Measurements from ENCODE around the gene RND1. TPM values are rescaled to one million over a fixed set of nuclear protein-coding genes. Genes with fewer than 3 reads are reported as not detected.

Gene RND1
- total RNA-seq, 5 donors from 2014 or later (not counting 1 experiment from before 2014, with no cell fraction given) = 2.6 to 10.5 (median 5.0) TPM

DNA sequence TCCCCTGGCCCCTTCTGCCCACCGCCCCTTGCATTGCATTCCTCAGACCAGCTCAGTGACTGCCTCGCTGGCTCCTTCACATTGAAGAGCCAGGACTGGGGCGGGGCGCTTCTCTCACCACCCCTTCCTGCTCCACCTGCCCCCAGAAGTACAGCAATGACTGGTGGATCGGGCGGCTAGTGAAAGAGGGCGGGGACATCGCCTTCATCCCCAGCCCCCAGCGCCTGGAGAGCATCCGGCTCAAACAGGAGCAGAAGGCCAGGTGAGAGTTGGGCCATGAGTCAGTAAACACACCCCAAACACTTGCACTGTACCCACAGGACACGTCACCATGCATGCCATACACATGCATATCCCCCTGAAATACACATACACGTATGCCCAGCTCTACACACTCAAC lies 41.6 kb downstream of the RND1 start:
- no peak overlapping the region for H3K4me3 Mint-ChIP-seq
- H3K27ac Mint-ChIP-seq = no peak overlapping the region
- ChIA-PET CTCF (no interaction called here), POLR2A (no interaction called here)
- peaks cover 5 to 12% of the 10 kb centered on the region in 2 donors for H3K36me3 ChIP-seq (ENCODE audit: control insufficient read depth in 2 of 2, extremely low read depth in 1 of 2, insufficient read depth in 1 of 2, low read length in 1 of 2)
- H3K27ac ChIP-seq (ENCODE audit: low read length) = no peak overlapping the region
- no peak overlapping the region for H3K4me3 ChIP-seq (ENCODE audit: control insufficient read depth in 1 of 2, extremely low read depth in 1 of 2, low read length in 1 of 2)
- peaks cover 4 to 9% (median 7%) of the 10 kb centered on the region in 3 donors for H3K4me1 Mint-ChIP-seq
- peaks cover 0 to 9% of the 10 kb centered on the region in 2 experiments for H3K4me1 ChIP-seq (ENCODE audit: control insufficient read depth in 1 of 2, extremely low read depth in 1 of 2, insufficient read depth in 2 of 2, low read length in 2 of 2)
- H3K9me3 Mint-ChIP-seq = no peaks in the 10 kb centered on the region
- no peaks in the 10 kb centered on the region for H3K27me3 ChIP-seq (replicated peaks in 1 of 2; ENCODE audit: control insufficient read depth in 2 of 2, extremely low read depth in 1 of 2, insufficient read depth in 2 of 2, low read length in 1 of 2)
- no peaks in the 10 kb centered on the region for H3K27me3 Mint-ChIP-seq
- H3K36me3 Mint-ChIP-seq = no peaks in the 10 kb centered on the region
- ATAC-seq (replicated peaks in 1 of 4) (peak in 3 of 4 experiments; percentile 11 to 43 (median 41)), DNase-seq (peak in 8 of 35 experiments; percentile 6 to 32 (median 17))
- 70% methylated on average over 11 of the region's 12 CpGs for WGBS (ENCODE audit: insufficient coverage)
- no peaks in the 10 kb centered on the region for H3K9me3 ChIP-seq

DNA sequence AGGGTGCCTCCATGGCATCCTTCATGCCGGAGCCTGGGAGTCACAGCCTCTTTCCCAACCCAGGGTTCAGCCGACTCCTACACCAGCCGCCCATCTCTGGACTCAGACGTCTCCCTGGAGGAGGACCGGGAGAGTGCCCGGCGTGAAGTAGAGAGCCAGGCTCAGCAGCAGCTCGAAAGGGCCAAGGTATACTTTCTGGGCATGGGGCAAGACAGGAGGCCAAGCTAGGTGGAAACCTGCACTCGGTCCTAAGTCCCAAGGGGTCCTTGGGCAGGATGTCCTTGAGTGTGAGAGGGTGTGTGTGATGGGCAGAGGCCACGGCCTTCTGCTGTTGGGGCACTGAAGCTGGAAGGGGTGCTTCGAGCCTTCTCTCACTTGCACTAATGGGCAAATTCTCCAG lies 42.4 kb downstream of the RND1 start:
- DNase-seq (no peak), ATAC-seq (replicated peaks in 1 of 4) (no peak)
- H3K27ac Mint-ChIP-seq = peak overlapping the region in 1 of 2 donors; percentile 16
- H3K27me3 Mint-ChIP-seq = no peaks in the 10 kb centered on the region
- Histone ChIP-seq H3K9me3 (no peaks in the 10 kb centered on the region), H3K4me1 (ENCODE audit: control insufficient read depth in 1 of 2, extremely low read depth in 1 of 2, insufficient read depth in 2 of 2, low read length in 2 of 2) (peaks cover 0 to 13% of the 10 kb centered on the region in 2 experiments), H3K36me3 (ENCODE audit: control insufficient read depth in 2 of 2, extremely low read depth in 1 of 2, insufficient read depth in 1 of 2, low read length in 1 of 2) (peaks cover 0 to 4% of the 10 kb centered on the region in 2 donors), H3K27ac (ENCODE audit: low read length) (no peak overlapping the region), H3K4me3 (ENCODE audit: control insufficient read depth in 1 of 2, extremely low read depth in 1 of 2, low read length in 1 of 2) (no peak overlapping the region), H3K27me3 (replicated peaks in 1 of 2; ENCODE audit: control insufficient read depth in 2 of 2, extremely low read depth in 1 of 2, insufficient read depth in 2 of 2, low read length in 1 of 2) (no peaks in the 10 kb centered on the region)
- no peak overlapping the region for H3K4me3 Mint-ChIP-seq
- WGBS (ENCODE audit: insufficient coverage) = 83% methylated on average over 10 of the region's 11 CpGs
- POLR2A ChIA-PET = no interaction called here
- H3K36me3 Mint-ChIP-seq = no peaks in the 10 kb centered on the region
- CTCF ChIA-PET = no interaction called here
- peaks cover 8 to 13% (median 9%) of the 10 kb centered on the region in 3 donors for H3K4me1 Mint-ChIP-seq
- no peaks in the 10 kb centered on the region for H3K9me3 Mint-ChIP-seq

DNA sequence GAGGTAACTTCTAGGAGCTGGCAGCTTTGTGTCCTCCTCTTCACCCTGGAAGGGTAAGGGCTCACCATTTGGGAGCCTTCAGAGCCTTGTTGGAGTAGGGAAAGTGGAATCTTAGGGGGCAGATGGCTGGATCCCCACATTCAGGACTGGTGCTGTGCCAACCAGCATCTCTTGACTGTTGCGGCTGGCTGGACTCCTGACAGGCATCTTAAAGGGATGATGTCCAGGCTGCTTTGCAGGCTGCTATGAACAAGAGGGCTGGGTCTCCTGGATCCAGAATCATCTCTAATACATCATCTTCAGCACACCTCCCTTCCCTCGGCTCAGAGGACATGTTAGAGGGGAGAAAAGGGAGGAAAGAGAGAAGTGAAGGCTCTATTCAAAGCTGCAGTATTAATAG lies 43.0 kb downstream of the RND1 start:
- Histone ChIP-seq H3K4me3 (ENCODE audit: control insufficient read depth in 1 of 2, extremely low read depth in 1 of 2, low read length in 1 of 2) (no peak overlapping the region), H3K9me3 (no peaks in the 10 kb centered on the region), H3K36me3 (ENCODE audit: control insufficient read depth in 2 of 2, extremely low read depth in 1 of 2, insufficient read depth in 1 of 2, low read length in 1 of 2) (peaks cover 0 to 3% of the 10 kb centered on the region in 2 donors), H3K27me3 (replicated peaks in 1 of 2; ENCODE audit: control insufficient read depth in 2 of 2, extremely low read depth in 1 of 2, insufficient read depth in 2 of 2, low read length in 1 of 2) (peaks cover 0 to 3% of the 10 kb centered on the region in 2 experiments), H3K4me1 (ENCODE audit: control insufficient read depth in 1 of 2, extremely low read depth in 1 of 2, insufficient read depth in 2 of 2, low read length in 2 of 2) (peaks cover 0 to 17% of the 10 kb centered on the region in 2 experiments), H3K27ac (ENCODE audit: low read length) (no peak overlapping the region)
- DNase-seq (no peak), ATAC-seq (replicated peaks in 1 of 4) (no peak)
- no peaks in the 10 kb centered on the region for H3K27me3 Mint-ChIP-seq
- peak overlapping the region in 1 of 2 donors; percentile 74 for H3K27ac Mint-ChIP-seq
- H3K4me3 Mint-ChIP-seq = no peak overlapping the region
- no peaks in the 10 kb centered on the region for H3K36me3 Mint-ChIP-seq
- ChIA-PET CTCF (no interaction called here), POLR2A (no interaction called here)
- 100% methylated on average over 1 of the region's 2 CpGs for WGBS (ENCODE audit: insufficient coverage)
- no peaks in the 10 kb centered on the region for H3K9me3 Mint-ChIP-seq
- H3K4me1 Mint-ChIP-seq = peaks cover 10 to 16% (median 13%) of the 10 kb centered on the region in 3 donors

DNA sequence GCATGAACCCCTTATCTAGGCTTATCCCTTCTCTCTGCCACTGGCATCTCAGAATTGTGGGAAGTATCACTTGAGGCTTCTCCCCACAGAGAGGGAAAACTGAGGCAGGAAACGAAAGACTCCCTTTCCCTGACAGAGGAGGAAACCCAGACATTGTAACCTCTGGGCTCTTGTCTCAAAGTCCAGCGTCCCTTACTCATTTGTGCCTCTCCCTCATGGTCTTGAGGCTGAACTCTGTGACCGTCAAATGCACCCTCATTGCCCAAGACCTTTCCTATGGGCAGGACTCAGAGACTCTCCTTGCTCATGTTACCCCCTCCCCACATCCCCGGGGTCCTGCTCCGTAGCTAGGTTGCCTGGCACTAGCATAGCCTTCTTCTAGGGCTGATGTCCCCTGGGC lies 43.5 kb downstream of the RND1 start:
- Histone ChIP-seq H3K4me1 (ENCODE audit: control insufficient read depth in 1 of 2, extremely low read depth in 1 of 2, insufficient read depth in 2 of 2, low read length in 2 of 2) (peaks cover 2 to 23% of the 10 kb centered on the region in 2 experiments), H3K4me3 (ENCODE audit: control insufficient read depth in 1 of 2, extremely low read depth in 1 of 2, low read length in 1 of 2) (no peak overlapping the region), H3K9me3 (no peaks in the 10 kb centered on the region), H3K27ac (ENCODE audit: low read length) (no peak overlapping the region), H3K36me3 (ENCODE audit: control insufficient read depth in 2 of 2, extremely low read depth in 1 of 2, insufficient read depth in 1 of 2, low read length in 1 of 2) (peaks cover 0 to under 1% of the 10 kb centered on the region in 2 donors), H3K27me3 (replicated peaks in 1 of 2; ENCODE audit: control insufficient read depth in 2 of 2, extremely low read depth in 1 of 2, insufficient read depth in 2 of 2, low read length in 1 of 2) (peaks cover 0 to 8% of the 10 kb centered on the region in 2 experiments)
- Mint-ChIP-seq H3K36me3 (no peaks in the 10 kb centered on the region), H3K4me1 (peaks cover 16 to 22% (median 17%) of the 10 kb centered on the region in 3 donors), H3K27ac (peak overlapping the region in 1 of 2 donors; percentile 74), H3K9me3 (no peaks in the 10 kb centered on the region), H3K4me3 (no peak overlapping the region), H3K27me3 (no peaks in the 10 kb centered on the region)
- CTCF ChIA-PET = no interaction called here
- ATAC-seq (replicated peaks in 1 of 4) = no peak
- POLR2A ChIA-PET = no interaction called here
- 60% methylated on average over 1 of the region's 5 CpGs for WGBS (ENCODE audit: insufficient coverage)
- no peak for DNase-seq

DNA sequence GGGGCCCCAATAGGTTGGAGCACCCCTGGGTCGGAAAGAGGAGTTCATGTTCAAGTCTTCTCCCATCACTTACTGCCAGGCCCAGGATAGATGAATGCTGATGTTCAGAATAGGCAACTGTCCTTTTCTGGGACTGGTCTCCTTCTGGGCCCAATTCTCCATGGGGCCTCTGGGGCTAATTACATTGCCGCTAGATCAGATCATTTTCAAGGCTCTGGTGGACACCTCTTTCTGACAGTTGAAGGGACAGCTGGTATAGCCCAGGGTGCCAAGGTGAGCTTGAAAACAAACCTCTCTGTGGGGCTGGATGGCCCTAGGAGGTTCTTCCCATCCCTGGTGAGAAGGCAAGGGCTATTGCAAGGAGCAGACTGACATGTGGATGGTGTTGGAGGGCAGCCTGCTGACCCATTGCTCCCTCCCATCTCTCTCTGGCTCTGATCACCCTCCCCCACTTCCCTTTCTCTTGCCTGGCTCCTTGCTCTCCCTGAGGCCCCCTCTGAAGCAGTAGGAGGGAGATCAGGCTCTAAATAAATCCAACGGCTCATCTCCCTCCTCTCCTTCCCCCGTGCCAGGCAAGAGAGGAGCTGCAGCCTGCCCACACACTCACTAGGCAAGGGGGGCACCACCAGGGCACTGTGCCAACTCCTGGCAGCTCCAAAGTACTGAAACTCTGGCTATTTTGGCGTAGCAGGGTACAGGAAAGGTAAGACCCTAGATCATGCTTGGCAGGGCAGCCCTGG lies 45.5 kb downstream of the RND1 start:
- Histone ChIP-seq H3K36me3 (ENCODE audit: control insufficient read depth in 2 of 2, extremely low read depth in 1 of 2, insufficient read depth in 1 of 2, low read length in 1 of 2) (no peaks in the 10 kb centered on the region), H3K27me3 (replicated peaks in 1 of 2; ENCODE audit: control insufficient read depth in 2 of 2, extremely low read depth in 1 of 2, insufficient read depth in 2 of 2, low read length in 1 of 2) (peaks cover 0 to 17% of the 10 kb centered on the region in 2 experiments), H3K9me3 (no peaks in the 10 kb centered on the region), H3K4me3 (ENCODE audit: control insufficient read depth in 1 of 2, extremely low read depth in 1 of 2, low read length in 1 of 2) (no peak overlapping the region), H3K4me1 (ENCODE audit: control insufficient read depth in 1 of 2, extremely low read depth in 1 of 2, insufficient read depth in 2 of 2, low read length in 2 of 2) (peaks cover 8 to 41% of the 10 kb centered on the region in 2 experiments), H3K27ac (ENCODE audit: low read length) (no peak overlapping the region)
- ATAC-seq (replicated peaks in 1 of 4) (no peak), DNase-seq (no peak)
- Mint-ChIP-seq H3K27me3 (peaks cover 0 to 4% of the 10 kb centered on the region in 2 donors), H3K4me3 (peak overlapping the region; percentile 63 to 91 (median 74)), H3K27ac (no peak overlapping the region), H3K4me1 (peaks cover 30 to 40% (median 33%) of the 10 kb centered on the region in 3 donors), H3K9me3 (no peaks in the 10 kb centered on the region), H3K36me3 (no peaks in the 10 kb centered on the region)
- POLR2A ChIA-PET = interaction anchor here in 1 of 2 donors (0.5 kb wide), 1 partner anchor 128 kb away, joined by 3 read pairs; no protein-coding TSS in a partner anchor
- WGBS (ENCODE audit: insufficient coverage) = 100% methylated on average over 2 of the region's 5 CpGs
- CTCF ChIA-PET = no interaction called here

DNA sequence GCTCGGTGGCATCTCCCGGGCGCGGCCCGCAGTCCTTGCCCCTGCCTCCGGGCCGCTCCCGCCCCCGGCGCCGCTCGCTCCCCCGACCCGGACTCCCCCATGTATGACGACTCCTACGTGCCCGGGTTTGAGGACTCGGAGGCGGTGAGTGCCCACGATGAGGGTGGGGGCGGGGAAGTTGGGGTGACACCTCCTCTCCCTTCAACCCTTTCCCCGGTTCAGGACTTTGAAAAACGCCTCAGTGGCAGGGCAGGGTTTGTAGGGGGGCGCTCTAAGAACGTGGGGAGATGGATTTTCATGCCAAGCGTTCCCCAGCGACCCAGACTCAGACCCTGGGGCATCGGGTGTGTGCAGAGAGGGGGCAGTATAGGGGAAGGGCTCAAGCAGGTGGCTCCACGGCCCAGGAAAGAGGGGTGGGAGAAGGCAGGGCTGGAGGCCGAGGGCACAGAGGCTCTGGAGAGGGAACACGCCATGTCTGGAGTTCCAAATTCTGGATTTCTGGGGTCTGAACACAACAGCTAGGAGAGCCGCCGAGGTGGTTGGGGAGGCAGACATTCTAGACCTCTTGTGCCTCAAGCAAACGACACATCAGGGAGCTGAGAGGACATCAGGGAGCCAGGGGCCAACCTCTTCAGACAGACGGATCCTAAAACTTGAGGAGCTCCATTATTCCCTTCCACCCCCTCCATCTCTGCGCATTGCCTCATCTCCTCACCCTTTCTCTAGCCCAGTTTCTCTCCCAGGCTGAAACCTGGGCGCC lies 46.7 kb downstream of the RND1 start:
- DNase-seq = peak in 18 of 35 experiments; percentile 4 to 51 (median 16)
- Histone ChIP-seq H3K9me3 (no peaks in the 10 kb centered on the region), H3K36me3 (ENCODE audit: control insufficient read depth in 2 of 2, extremely low read depth in 1 of 2, insufficient read depth in 1 of 2, low read length in 1 of 2) (no peaks in the 10 kb centered on the region), H3K4me1 (ENCODE audit: control insufficient read depth in 1 of 2, extremely low read depth in 1 of 2, insufficient read depth in 2 of 2, low read length in 2 of 2) (peaks cover 8 to 46% of the 10 kb centered on the region in 2 experiments), H3K27me3 (replicated peaks in 1 of 2; ENCODE audit: control insufficient read depth in 2 of 2, extremely low read depth in 1 of 2, insufficient read depth in 2 of 2, low read length in 1 of 2) (peaks cover 0 to 17% of the 10 kb centered on the region in 2 experiments), H3K4me3 (ENCODE audit: control insufficient read depth in 1 of 2, extremely low read depth in 1 of 2, low read length in 1 of 2) (peak overlapping the region; percentile 15 to 59), H3K27ac (ENCODE audit: low read length) (no peak overlapping the region)
- ChIA-PET POLR2A (interaction anchor here in 1 of 2 donors (0.6 kb wide), 1 partner anchor 578 kb away, joined by 3 read pairs; no protein-coding TSS in a partner anchor), CTCF (interaction anchor here in 1 of 2 donors (0.5 kb wide), 1 partner anchor 184 kb away, joined by 3 read pairs; no protein-coding TSS in a partner anchor)
- H3K4me3 Mint-ChIP-seq = peak overlapping the region; percentile 74 to 91 (median 86)
- peaks cover 28 to 40% (median 37%) of the 10 kb centered on the region in 3 donors for H3K4me1 Mint-ChIP-seq
- H3K9me3 Mint-ChIP-seq = no peaks in the 10 kb centered on the region
- peak; percentile 2 to 28 (median 16) for ATAC-seq (replicated peaks in 1 of 4)
- H3K36me3 Mint-ChIP-seq = no peaks in the 10 kb centered on the region
- H3K27me3 Mint-ChIP-seq = peaks cover 0 to 4% of the 10 kb centered on the region in 2 donors
- peak overlapping the region; percentile 23 to 58 for H3K27ac Mint-ChIP-seq
- 54% methylated on average over 14 of the region's 37 CpGs for WGBS (ENCODE audit: insufficient coverage)

Data from T-cell (primary cell).